HG02678 (cell line): ENCODE data around the gene GALNT6.
"Not testable (repeated sequence)": the region's sequence is repeated elsewhere in the genome, so short reads cannot be mapped to it uniquely, and the experiment has no call there.

Source experiments
- ATAC-seq: cut with Tn5 transposase; IDR thresholded peaks from one replicate; pipeline ENCODE4 v1.9.1; 2021; ENCODE audit warnings: mild to moderate bottlenecking, moderate library complexity; ENCODE audit not compliant: unreplicated experiment

GALNT6 gene

DNA sequence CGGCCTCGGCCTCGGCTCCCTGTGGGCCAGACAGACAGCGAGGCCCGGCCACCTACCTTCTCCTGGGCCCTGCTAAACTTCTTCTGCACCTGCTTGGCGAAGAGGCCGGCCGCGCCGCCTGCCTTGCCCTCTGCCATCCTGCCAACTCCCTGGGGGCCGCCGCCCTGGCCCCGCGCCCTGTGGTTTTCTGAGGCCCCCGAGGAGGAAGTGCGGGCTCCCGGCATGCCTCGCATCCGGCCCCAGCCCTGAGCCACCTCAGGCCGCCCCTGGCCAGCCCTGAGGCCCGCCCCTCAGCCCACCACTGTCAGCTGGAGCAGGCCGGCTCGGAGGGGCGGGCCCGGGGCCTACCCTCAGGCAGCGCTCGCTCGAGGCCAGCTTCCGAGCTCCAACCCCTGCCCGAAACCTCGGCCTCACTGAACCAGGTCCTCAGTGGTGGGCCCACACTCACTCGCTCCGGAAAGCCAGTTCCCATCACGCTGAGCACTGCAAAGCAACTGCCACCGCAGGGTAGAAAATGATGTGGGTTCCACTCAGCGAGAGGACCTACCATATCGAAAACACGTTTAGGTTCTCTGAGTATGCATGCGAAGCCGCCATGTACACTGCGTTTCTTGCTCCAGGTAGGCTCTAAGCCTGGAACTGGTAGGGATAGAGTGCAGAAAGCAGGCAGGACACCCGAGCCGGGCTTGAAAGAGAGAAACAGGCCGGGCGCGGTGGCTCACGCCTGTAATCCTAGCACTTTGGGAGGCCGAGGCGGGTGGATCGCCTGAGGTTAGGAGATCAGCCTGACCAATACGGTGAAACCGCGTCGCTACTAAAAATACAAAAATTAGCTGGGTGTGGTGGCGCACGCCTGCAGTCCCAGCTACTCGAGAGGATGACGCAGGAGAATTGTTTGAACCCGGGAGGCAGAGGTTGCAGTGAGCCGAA lies 67.0 kb downstream of the GALNT6 start, which contains the start of gene BIN2:
Gene BIN2, minus strand, starts transcription at position 209 of the 930 bp plus-strand sequence. Its CDS starts 72 bp downstream, at position 137.
- peak; percentile 72 for ATAC-seq

DNA sequence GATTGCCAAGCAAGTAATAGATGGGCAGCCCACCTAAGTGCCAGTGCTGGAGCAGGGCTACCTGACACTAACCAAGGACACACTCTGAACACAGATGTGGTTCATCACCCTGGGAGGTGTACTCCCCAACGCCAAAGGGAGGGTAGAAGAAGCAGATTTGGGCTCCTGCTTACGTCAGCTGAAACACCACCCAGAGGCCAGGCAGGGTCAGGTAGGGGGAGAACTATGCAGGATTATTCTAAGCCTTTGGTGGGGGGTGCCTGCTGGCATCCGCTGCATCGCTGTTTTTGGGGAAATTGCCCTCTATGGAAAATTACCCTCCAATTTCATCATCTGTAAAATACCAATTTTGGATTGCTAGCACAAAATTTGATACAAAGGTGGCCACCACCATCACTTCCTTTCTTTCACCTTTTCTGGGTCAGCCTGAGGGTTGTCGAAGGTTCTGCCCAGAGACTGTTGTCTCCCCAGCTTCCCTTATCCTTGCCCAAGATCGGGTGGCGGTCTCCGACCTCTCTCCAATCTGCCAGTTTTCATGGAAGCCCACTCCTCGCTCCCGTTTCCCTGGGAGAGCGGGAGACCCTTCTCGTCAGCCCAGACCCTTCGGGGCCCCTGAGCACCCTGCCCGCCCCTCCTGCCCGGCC lies 67.8 kb downstream of the GALNT6 start:
- ATAC-seq, result peak; percentile 1

DNA sequence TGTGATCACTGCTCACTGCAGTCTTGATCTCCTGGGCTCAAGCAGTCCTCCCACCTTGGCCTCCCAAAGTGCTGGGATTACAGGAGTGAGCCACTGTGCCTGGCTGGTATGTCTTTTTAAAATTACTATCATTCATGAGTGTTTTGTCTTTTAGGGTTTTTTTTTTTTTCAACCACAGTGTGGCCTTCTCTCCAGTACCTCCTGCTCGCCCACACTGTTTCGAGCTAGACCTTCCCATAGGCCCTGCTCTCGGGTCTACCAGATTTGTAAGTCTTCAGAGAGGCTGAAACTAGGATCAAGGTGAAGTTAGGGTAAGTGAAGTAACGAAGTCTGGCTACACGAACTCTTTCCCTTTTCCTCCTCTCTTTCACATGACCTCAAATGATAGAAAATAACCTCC lies 68.8 kb downstream of the GALNT6 start:
- no peak for ATAC-seq

DNA sequence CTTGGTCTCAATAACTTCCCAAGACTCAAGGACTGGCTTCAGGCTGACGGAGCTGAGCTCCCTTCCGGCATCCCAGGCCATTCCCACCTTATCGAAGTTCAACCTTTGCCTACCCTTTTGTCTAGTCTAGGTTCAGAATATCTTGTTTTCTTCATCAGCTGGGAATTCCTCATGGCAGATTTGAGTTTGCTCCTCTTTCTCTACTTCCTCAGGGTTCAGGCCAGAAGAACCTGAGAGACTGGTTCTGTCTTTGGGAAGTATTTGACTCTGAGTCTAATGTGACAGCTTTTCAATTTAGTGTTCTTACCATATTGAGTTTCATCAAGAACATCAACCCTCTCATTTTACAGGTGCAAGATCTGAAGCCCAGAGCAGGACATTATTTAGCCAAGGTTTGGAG lies 69.3 kb downstream of the GALNT6 start:
- ATAC-seq, result no peak

DNA sequence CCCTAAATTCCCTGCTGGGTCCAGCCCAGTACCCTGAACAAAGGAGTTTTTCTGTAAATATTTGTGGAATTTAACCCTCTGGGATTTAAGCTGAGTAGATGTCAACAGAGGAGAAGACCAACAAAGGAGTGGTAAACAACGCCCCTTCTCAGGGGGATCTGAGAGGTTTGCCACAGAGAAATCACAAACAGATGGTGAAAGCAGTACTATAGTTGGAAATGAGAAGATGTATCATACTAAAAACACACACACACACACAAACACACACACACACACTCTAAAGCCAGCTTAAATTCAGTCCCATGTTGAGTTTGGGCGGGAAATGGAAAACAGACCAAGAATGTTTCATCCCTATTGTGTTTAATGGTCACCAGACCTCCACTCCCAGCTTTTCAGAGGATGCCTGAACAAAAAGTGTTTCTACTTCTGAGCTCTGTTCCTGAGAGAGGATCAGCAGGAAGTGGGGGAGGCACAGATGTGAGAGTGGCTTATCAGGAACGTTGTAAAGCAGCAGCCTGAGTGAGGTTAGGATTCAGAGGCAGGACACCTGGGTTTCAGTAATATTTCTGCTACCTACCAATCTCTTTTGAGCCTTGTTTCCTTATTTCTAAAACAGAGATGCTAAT lies 70.4 kb downstream of the GALNT6 start:
- ATAC-seq, result no peak

DNA sequence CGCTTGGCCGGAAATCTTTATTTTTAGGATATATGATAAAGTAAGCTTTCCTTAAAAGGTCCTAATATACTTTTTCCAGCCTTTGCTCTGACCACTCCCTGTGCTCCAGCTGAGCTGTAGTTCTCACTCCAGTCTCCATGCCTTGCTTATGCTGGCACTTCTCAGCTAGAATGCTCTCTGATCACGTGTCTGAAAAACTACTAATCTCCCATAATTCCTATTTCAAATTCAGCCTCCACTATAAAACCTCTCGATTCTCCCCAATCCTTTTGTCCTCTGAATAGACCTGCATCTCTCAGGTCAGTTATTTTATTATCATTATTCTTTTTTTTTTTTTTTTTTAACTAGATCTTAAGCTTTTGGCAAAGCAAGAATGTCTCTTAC lies 70.9 kb downstream of the GALNT6 start:
- ATAC-seq, result no peak

DNA sequence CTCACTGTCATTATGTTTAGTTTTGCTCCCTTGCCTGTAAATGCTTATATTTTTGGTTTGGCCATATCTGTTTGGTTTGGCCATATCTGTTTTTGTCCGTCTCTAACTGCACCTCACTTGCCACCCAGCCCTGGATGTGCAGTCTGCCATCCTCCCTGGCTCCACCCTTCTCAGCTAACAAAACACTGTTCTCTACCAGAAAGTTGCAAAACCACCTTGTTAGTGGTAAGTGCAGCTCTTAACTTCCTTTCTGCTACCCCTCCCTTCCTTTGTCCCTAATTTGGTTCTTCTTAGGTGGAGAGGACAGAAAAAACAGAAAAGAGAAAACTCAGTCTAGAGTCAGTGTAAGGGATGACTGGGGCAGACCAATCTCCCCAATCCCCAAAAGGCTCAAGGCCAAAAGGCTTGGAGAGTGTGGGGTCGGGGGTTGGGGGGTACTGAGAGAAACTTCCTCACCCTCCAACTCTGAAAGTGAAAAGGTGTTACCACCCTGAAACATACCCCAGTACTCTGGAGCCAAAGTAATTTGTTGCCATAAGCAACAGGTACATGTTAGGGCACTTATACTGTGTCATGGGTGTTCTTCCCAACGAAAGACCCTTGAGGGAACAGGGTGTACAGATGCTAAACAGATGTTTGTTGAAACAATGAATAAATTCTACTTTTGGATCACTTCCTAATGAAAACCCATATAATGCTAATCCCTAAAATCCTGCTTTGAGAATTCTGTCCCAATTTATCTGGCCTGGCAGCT lies 72.2 kb downstream of the GALNT6 start:
- peak; percentile 49 for ATAC-seq

DNA sequence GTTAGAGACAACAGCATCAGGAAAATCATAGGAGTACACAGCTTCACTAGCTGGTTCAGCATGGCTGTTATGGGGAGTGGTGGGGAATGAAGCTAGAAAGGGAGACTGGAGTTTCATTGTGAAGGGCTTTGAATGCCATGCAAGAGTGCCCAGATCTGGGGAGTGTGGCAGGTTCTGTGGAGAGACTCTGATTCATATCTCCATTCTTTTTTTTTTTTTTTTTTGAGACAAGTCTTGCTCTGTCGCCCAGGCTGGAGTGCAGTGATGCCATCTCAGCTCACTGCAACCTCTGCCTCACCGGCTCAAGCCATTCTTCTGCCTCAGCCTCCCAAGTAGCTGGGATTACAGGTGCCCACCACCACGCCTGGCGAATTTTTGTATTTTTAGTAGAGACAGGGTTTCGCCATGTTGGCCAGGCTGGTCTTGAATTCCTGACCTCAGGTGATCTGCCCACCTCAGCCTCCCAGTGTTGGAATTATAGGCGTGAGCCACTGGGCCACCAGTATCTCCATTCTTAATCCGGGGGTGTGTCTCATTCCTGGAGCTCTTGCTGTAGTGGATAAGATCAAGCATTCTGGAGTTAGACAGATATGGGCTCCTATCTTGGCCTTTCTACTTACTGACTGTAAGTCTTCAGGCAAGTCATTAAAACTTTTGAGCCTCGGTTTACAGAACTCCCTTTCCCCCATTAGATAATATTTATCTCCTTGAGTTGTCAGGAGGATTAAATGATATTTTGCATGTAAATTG lies 73.0 kb downstream of the GALNT6 start:
- not testable (repeated sequence) for ATAC-seq

DNA sequence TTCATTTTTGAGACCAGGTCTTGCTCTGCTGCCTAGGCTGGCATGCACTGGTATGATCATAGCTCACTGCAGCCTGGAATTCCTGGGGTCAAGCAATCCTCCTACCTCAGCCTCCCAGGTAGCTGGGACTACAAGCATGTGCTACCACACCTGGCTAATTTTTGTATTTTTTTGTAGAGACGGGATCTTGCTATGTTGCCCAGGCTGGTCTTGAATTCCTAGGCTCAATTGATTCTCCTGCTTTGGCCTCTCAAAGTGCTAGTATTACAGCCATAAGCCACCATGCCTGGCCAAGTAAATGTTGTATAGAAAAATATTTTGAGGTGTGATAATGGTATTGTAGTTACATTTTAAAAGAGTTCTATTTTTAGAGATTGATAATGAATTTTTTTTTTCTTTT lies 79.8 kb downstream of the GALNT6 start:
- ATAC-seq, result no peak

DNA sequence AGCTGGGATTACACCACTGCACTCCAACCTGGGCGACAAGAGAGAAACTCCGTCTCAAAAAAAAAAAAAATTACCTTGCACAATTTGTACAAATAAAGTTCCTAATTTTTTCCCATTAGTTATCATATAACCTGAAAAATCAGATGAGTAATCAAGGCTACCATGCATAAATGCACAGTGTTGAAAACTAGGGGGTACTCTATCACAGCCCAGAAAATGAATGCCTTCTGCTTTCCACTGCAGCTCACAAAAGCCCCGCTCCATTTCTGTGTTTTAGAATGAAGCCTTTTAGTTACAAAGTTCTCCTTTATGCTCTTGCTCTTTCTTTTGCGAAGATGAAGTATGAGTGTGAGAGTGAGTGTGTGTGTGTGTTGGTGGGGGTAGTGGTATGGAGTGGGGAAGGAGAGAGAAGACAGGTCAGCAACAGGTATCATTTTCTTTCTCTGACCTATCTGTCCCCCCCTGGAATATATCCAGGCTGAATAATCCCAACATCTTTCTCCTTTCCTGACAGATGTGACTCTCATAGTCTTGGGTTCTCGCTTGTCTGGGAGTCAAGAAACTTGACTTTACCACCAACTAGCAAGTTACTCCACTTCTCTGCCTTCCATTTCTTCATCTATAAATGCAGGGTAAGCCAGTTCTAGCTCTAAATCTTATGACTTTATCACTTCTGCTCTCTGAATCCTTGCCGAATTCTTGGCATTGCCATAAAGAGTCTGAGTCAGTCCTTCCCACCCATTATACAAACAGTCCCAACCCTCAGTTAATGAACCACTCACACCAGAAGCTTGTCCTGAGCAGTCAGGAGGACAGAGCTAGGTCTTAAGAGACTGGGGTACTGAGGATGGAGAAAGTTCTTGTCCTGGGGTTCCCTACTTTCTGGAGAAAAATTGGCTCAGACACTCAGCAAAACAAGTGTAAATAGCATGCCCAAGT lies 83.3 kb downstream of the GALNT6 start:
- ATAC-seq, result no peak

DNA sequence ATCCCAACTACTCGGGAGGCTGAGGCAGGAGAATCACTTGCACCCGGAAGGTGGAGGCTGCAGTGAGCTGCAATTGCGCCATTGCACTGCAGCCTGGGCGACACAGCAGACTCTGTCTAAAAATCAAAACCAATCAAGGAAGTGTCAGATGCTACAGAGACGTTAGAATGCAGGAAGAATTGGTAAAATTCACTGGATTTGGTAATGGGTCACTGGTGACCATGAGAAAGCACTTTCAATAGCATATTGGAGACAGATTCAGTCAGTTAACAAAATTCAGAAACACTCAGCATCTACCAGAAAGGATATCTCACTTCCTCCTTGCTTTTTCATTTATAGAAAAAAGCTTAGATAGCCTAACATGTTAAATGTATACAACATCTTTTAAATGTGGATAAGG lies 84.7 kb downstream of the GALNT6 start:
- ATAC-seq, result no peak
